HT1080 (cell line): ENCODE results near the gene LYZ. TPM values are rescaled to one million over a fixed set of nuclear protein-coding genes. Genes with fewer than 3 reads are reported as not detected.

Experiments
- DNase-seq: peaks from one replicate; pipeline ENCODE4 v3.0.0-alpha.2; 2015; ENCODE audit warnings: low read depth
- small RNA-seq: library from RNA; depleted of rRNA; stranded (forward); fragments of <200 nt; gene quantifications from one replicate; pipeline ENCODE3, GENCODE V24; 2014
- total RNA-seq: library from RNA; depleted of rRNA; stranded (reverse); fragments of >200 nt; shearing (Covaris generic); gene quantifications from 2 replicates; pipeline ENCODE4 v1.2.3, GENCODE V29; 2014; rRNA removed

LYZ gene
- total RNA-seq, 1 experiment from 2014 or later: 0.76 TPM

DNA sequence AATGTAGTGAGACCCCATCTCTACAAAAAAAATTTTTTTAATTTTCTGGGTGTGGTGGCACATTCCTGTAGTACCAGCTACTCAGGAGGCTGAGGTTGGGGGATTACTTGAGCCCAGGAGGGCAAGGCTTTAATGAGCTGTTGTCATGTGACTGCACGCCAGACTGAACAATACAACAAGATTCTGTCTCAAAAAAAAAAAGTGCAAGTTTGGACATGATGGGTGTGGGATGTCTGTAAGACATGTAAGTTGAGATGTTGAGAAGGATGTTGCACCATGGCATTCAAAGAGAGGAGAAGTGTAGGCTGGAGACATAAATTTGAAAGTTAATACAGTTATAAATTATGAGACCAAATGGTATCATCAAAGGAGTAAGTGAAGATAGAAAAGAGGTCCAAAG is 34.9 kb downstream of the LYZ start:
- DNase-seq: no peak

DNA sequence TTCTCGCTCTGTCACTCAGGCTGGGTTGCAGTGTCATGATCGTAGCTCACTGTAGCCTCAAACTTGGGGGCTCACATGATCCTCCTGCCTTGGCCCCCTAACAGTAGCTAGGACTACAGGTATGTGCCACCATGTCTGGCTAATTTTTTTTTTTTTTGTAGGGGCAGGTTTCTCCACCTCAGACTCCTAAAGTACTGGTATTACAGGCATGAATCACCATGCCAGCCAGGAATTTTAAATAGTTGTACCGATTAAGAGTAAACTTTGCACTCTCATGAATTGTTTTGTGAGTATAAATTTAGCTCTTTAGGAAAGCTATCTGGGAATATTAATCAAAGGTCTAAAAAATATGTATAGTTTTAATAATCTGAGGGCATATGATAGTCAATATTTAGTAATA is 36.9 kb downstream of the LYZ start:
- no peak for DNase-seq

DNA sequence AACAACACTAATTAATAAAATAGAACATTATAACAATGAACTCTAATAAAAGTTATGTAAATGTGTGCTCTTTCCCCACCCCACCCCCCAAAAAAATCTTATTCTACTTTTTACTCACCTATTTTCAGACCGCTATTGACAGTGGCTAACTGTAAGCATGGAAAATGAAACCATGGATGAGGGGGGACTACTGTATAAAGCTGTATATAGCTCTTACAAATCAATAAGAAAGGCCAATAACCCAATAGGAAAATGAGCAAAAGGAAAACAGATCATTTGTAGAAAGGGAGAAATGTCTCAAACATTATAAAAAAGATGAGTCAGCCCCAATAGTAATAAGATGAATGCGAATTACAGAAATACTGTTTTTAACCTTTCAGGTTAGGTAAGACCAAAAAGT is 38.7 kb downstream of the LYZ start:
- DNase-seq: no peak

DNA sequence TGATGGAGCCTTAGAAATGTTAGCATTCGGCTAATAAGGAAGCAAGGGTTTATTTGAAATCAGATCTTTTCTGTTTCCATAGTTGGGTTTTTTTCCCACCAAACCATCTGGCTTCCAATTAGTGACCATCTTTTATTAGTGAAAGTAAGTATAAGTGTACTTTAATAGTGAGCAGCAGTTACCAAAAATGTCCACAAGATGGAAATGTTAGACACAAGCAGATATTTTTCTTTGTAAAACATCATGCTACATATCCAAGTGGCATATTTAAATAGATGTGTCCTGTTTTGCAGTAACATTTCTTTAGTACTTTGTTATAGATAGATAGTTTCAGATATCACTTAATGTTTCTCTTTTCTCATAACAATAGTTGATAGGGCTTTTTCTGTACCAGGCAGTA is 40.2 kb downstream of the LYZ start:
- DNase-seq: peak; percentile 37

DNA sequence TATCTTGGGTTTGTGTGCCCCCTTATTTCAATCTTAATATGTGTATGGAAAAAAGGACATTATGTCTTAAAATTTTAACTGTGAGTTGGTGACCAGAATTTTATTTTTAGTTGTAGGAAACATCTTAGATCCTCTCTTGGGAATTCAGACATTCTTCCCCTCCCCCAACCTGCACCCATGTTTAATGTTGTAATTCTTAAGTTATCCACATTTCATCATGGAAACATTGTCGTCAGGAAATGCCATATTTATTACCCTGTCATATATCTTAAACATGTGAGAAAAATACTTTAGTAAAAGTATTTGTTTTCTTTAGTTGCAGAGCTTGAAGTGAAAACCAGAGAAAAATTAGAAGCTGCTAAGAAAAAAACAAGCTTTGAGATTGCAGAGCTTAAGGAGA is 41.6 kb downstream of the LYZ start:
- DNase-seq: no peak

DNA sequence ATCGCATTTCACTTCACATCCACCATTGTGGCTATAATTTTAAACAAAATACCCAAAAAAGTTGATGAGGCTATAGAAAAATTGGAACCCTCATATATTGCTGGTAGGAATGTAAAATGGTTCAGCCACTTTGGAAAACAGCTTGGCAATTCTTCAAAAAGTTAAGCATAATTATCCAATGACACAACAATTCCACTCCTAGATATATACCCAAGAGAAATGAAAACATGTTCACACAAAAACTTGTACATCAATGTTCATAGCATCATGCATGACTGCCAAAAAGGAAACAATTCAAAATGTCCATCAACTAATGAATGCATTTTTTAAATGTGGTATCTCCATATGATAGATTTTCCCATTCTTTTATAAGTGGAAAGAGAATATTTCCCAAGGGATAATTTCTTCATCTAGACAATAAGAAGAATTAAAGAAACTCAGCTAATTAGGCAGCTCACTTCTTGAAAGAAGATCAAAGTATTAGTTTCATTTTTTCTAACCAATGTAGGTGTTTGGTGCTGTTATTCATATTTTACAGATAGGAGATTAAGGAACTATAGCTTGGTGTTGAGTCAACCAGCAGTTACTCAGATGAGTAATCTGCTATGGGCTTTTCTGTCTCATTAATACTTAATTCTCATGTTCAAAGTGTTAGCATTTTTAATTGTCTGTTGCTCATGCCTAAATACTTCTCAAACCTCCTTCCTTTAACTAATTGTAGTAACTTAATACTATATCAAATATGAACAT is 44.2 kb downstream of the LYZ start:
- DNase-seq: no peak

DNA sequence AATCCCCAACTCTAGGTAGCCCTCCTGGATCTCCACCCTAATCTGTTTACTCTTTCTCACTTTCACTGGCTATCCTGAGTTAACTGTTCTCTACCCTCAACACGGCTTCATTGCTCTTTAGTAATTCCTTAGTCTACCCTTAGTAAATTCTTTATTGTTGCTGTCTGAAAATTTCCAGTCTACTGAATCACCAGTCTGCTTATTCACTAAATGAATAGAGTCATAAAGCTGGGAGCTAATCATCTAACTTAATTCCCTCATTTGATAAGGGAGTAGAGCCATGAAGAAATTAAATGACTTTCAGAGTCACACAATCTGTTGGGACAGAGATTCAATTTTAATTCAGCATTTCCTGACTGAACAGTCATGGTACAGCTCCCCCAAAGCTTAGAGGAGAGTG is 47.9 kb downstream of the LYZ start:
- no peak for DNase-seq

DNA sequence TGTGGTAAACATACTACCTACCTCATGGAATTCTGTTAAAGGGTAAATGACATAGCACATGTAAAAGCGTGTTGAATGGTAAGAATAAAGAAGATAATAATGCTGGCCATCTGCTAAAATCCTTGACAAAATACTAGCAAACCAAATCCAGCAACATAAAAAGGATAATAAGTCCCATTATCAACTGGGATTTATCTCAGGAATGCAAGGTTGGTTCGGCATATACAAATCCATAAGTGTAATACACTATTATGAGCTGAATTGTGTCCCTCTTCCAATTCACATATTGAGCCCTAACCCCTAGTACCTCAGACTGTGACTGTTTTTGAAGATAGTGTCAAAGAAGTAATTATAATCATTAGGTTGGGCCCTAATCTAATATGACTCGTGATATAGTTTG is 48.8 kb downstream of the LYZ start:
- no peak for DNase-seq

DNA sequence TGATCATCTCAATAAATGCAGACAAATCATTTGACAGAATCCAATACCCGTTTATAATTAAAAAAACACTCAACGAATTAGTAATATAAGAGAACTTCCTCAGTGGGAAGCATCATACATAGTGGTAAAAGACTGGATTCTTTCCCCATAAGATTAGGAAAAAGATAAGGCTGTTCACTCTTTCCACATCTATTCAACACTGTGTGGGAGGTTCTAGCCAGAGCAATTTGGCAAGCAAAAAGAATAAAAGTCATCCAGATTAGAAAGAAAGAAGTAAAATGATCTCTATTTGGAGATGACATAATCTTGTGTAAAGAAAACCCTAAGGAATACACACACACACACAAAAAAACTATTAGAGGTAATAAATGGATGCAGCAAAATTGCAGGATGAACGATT is 49.8 kb downstream of the LYZ start:
- DNase-seq: no peak

DNA sequence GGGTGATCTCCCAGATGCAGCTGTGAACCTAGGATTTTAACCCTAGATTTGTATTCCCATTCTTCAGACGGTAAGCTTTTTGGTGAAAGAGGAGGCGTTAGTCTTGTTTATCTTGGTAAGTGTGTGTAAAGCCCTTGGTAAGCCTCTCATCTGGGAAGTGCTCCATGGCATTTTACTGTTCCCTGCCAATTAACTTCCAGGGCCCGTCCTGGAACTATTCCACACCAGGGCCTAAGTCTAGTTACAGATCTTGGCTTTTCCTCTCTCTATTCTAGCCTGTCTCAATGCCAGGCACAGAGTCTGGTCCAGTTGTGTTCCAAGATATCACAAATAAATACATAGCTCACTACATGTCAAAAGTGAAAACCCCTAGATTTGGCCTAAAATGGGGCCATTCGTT is 53.8 kb downstream of the LYZ start:
- no peak for DNase-seq

Small RNA genes lying within 50 kb of the gene (small RNA-seq; reads per million reads assigned to genes)
- gene RN7SL804P: not detected

Other genes with a start within 250 kb of the LYZ start
- gene CPSF6, start 108.8 kb upstream of the LYZ start, total RNA-seq: 49.5 and 79.3 TPM in 2 replicates
- gene YEATS4, start 11.4 kb downstream of the LYZ start, total RNA-seq: 47.5 and 70.0 TPM in 2 replicates
- 11.7 and 19.1 TPM in 2 replicates for gene FRS2, start 122.0 kb downstream of the LYZ start, total RNA-seq
- 459 and 483 TPM in 2 replicates for gene CCT2, start 237.1 kb downstream of the LYZ start, total RNA-seq